Tibial artery (tissue), 4 donors: ENCODE measurements around the gene DYNLT1.

Experiments used
- DNase-seq, 2 donors: peaks; one replicate each; pipeline ENCODE4 v3.0.0-alpha.2; 2019
- H3K27ac ChIP-seq, 2 donors: fragments of 200-600 bp; sonication (generic) in 1 of 2; 1 replicate in 1 of 2; 2 replicates in 1 of 2; pipeline ENCODE4 v1.5.1; 2018 to 2019; ENCODE audit warnings: mild to moderate bottlenecking in 1 of 2
- H3K27me3 ChIP-seq, 2 donors: fragments of 200-600 bp; sonication (generic) in 1 of 2; one replicate each; pipeline versions ENCODE4 v1.5.1 to v1.6.0; 2016 to 2019
- H3K36me3 ChIP-seq, 3 donors: fragments of 200-600 bp; sonication (generic) in 2 of 3; one replicate each; pipeline ENCODE4 v1.5.1; 2016 to 2019; ENCODE audit warnings: mild to moderate bottlenecking in 2 of 3
- H3K4me1 ChIP-seq, 4 donors: fragments of 200-600 bp; sonication (generic) in 2 of 4; 1 replicate in 3 of 4; 2 replicates in 1 of 4; pipeline ENCODE4 v1.5.1; 2016 to 2019
- H3K4me3 ChIP-seq, 2 donors: fragments of 200-600 bp; sonication (generic) in 1 of 2; 1 replicate in 1 of 2; 2 replicates in 1 of 2; pipeline ENCODE4 v1.5.1; 2018 to 2019; ENCODE audit warnings: mild to moderate bottlenecking in 2 of 2
- H3K9me3 ChIP-seq, 3 donors: fragments of 200-600 bp; sonication (generic) in 1 of 3; one replicate each; pipeline ENCODE4 v1.5.1; 2016 to 2019
- intact Hi-C: fragments of 100-400 bp; cut with DNase I; formaldehyde crosslinking; loops from one replicate; pipeline ENCODE4 v1.15.0; 2023; ENCODE audit warnings: low total_unique reads
- TF ChIP-seq, protein P1 (sequence below), 2 experiments: fragments of 200-600 bp in 1 of 2; fragments of 450-650 bp in 1 of 2; IDR thresholded peaks; one replicate each; pipeline ENCODE4 v1.5.1; 2017 to 2019; ENCODE audit warnings: antibody characterized with exemption in 2 of 2, mild to moderate bottlenecking in 1 of 2, moderate library complexity in 1 of 2

Gene DYNLT1

DNA sequence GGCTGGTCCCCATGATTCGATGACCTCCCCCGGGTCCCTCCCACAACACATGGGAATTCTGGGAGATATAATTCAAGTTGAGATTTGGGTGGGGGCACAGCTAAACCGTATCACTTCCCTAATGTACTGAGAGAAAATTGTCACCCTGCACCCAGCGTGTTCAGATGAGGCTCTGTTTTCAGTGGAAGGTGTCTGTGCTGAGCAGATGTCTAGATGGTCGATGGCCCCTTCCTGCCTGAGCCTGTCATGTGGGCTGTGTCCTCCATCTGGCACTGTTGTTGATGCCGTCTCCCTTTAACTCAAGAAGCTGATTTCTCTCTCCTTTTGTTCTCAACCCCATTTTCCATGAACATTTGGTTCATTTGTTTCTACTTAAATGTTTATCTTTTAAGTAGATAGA lies 47.7 kb downstream of the DYNLT1 start:
- H3K36me3 ChIP-seq: peaks cover 5 to 70% (median 59%) of the 10 kb centered on the region in 3 donors
- no peaks in the 10 kb centered on the region for H3K4me1 ChIP-seq
- DNase-seq: no peak
- H3K9me3 ChIP-seq: no peaks in the 10 kb centered on the region
- H3K4me3 ChIP-seq: no peak overlapping the region
- intact Hi-C loops: loop anchor here (5.0 kb wide), 1 partner anchor 380 kb away; no protein-coding TSS in a partner anchor
- H3K27me3 ChIP-seq: no peaks in the 10 kb centered on the region
- TF ChIP-seq, protein P1, sequence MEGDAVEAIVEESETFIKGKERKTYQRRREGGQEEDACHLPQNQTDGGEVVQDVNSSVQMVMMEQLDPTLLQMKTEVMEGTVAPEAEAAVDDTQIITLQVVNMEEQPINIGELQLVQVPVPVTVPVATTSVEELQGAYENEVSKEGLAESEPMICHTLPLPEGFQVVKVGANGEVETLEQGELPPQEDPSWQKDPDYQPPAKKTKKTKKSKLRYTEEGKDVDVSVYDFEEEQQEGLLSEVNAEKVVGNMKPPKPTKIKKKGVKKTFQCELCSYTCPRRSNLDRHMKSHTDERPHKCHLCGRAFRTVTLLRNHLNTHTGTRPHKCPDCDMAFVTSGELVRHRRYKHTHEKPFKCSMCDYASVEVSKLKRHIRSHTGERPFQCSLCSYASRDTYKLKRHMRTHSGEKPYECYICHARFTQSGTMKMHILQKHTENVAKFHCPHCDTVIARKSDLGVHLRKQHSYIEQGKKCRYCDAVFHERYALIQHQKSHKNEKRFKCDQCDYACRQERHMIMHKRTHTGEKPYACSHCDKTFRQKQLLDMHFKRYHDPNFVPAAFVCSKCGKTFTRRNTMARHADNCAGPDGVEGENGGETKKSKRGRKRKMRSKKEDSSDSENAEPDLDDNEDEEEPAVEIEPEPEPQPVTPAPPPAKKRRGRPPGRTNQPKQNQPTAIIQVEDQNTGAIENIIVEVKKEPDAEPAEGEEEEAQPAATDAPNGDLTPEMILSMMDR (IDR thresholded peaks at IDR 0.05): no peak
- H3K27ac ChIP-seq: no peak overlapping the region

DNA sequence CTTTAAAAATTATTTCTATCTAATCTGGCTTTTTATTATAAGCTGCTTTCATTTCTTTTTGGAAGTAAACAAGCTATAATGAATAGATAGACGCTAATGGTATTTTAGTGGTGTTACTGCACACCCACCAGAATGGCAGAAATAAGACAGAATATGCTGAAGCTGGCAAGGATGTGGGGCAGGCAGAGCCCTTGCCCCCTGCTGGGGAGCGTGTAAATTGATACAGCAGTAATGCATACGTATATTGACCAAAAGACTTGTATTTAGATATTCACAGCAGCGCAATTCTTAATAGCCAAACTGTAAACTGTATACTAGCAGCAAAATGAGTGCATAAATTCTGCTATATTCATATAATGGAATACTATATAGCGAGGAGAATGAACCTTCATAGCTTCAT lies 49.3 kb downstream of the DYNLT1 start:
- TF ChIP-seq, protein P1 (IDR thresholded peaks at IDR 0.05): peak in 1 of 2 experiments; percentile 6
- Histone ChIP-seq H3K27me3 (no peaks in the 10 kb centered on the region), H3K4me3 (no peak overlapping the region), H3K9me3 (no peaks in the 10 kb centered on the region), H3K4me1 (no peaks in the 10 kb centered on the region), H3K36me3 (peaks cover 7 to 83% (median 69%) of the 10 kb centered on the region in 3 donors), H3K27ac (no peak overlapping the region)
- no peak for DNase-seq
- intact Hi-C loops: loop anchor here (5.0 kb wide), 1 partner anchor 378 kb away; no protein-coding TSS in a partner anchor

DNA sequence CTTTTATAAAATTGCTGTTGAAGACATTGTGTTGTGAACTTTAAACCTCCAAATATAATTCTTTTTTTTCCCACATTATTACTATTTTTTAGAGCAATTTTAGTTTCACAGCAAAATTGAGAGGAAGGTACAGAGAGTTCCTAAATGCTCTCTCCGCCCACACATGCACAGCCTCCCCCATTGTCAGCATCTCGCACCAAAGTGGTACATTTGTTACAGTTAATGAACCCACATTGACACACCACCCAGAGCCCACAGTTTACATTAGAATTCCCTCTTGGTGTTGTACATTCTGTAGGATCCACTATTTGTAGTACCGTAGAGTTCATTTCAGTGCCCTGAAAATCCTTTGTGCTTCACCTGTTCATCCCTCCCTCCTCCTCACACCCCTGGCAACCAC lies 50.9 kb downstream of the DYNLT1 start:
- H3K36me3 ChIP-seq: peaks cover 23 to 82% (median 69%) of the 10 kb centered on the region in 3 donors
- intact Hi-C loops: no loop called here
- no peak for DNase-seq
- no peak overlapping the region for H3K27ac ChIP-seq
- no peaks in the 10 kb centered on the region for H3K27me3 ChIP-seq
- H3K4me3 ChIP-seq: no peak overlapping the region
- TF ChIP-seq, protein P1 (IDR thresholded peaks at IDR 0.05): no peak
- no peaks in the 10 kb centered on the region for H3K4me1 ChIP-seq
- H3K9me3 ChIP-seq: no peaks in the 10 kb centered on the region

DNA sequence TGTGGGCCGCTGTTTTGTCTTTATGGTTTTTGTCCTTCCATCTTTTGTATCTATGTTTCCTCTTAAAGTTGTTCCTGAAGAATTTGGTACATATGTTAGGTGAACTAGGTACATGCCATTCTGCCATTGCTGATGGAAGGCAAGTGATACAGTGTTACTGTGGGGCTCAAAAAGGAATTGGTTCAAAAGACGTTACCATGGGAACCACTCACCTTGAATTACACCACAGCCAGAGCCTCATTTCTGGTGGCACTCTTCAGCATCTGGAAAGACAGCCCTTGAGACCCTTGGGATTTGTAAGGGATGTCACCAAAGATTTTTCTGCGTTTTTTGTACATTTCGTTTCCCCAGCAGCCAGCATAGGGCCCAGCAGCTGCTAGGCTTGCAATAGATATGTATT lies 52.7 kb downstream of the DYNLT1 start:
- TF ChIP-seq, protein P1 (IDR thresholded peaks at IDR 0.05): no peak

GRCh38 chr6:158591134-158591809 lies 53.3 kb downstream of the DYNLT1 start:
- no peak overlapping the region for H3K4me3 ChIP-seq
- peaks cover 45 to 82% (median 77%) of the 10 kb centered on the region in 3 donors for H3K36me3 ChIP-seq
- no peak for DNase-seq
- H3K27ac ChIP-seq: no peak overlapping the region
- no peaks in the 10 kb centered on the region for H3K9me3 ChIP-seq
- intact Hi-C loops: no loop called here
- no peaks in the 10 kb centered on the region for H3K4me1 ChIP-seq
- TF ChIP-seq, protein P1 (IDR thresholded peaks at IDR 0.05): no peak
- H3K27me3 ChIP-seq: no peaks in the 10 kb centered on the region

More for the DNA sequence above, 52.7 kb downstream of the DYNLT1 start:
- Histone ChIP-seq H3K27me3 (no peaks in the 10 kb centered on the region), H3K27ac (no peak overlapping the region), H3K4me3 (no peak overlapping the region), H3K36me3 (peaks cover 39 to 82% (median 77%) of the 10 kb centered on the region in 3 donors), H3K4me1 (no peaks in the 10 kb centered on the region), H3K9me3 (no peaks in the 10 kb centered on the region)
- intact Hi-C loops: no loop called here
- no peak for DNase-seq
